ENCODE data around the gene ARF4.
"Not testable (repeated sequence)": the region's sequence is repeated elsewhere in the genome, so short reads cannot be mapped to it uniquely, and the experiment has no call there.

ARF4 gene

DNA sequence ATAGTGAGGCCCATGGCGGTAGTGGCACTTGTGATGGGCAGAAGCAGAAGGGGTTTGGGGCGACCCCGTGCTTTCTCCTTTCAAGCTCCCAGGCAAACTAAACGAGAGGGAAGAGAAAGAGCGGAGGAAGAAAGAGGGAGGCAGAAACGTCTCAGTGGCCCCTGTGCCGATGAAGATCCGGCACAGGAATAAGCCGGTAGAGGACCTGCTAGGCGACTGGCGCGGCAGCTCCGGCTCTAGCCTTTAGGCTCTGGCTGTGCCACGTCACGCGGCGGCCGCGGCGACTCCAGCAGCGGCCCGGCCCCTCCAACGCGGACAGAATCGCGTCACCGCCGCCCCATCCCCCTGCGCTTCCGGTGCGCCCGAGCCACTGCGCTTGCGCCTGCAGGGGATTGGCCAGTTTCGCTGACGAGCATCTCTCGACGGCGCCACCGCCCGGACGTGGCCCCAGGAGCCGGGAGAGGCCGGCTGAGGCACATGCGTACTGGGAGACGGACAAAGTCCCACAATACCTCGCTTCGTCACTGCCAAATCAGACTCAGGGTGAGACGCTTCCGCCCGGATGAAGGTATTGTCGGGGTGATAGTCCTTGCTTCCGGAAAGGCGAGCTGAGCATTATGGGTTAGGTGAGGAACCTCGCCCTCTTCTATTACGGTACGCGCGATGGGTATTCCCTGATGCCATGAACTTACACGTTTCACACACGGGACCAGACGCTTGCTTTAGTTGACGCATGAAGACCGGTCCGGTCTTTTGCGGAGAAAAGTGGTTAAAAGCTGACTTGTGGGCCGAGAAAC, at the start of gene ARF4:
TSS of gene ARF4 (minus strand) at position 218 of the 797 bp plus-strand sequence. CDS start at position 14, 204 bp downstream.
- DNase-seq = peak; percentile 99

DNA sequence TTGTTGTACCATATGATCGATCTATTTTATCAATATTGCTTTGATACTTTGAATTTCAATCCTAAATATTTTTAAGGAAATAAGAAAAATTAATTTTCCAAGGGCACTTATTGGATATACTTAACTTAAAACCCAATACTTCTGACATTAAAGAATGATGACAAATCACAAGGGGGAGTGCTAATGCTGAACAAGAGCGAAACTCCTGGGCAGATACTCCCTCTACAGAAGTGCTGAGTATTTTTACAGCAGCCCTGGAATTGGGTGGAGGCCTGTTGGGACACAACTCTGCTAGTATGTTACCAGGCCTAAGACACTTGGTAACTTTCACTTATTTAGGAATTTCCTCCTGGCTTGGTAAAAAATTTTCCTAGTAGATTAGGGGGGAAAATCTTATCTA, 49.6 kb upstream of the ARF4 start:
- peak; percentile 11 to 22 for DNase-seq

DNA sequence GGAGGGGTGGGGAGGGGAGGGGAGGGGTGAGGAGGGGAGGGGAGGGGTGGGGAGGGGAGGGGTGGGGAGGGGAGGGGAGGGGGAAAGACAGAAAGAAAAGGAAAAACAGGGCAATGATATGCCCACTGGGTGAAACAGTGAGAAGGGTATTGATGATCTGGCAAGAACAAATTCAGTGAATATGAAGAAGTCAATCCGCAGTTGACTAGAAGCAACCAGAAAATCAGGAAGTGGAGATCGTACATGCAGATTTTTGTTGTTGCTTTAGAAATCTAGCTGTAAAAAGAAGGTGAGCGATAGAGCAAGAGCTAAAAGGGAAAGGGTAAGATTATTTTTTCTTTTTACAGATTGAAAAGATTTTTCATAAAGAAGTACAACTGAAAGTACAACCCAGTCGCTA, 47.6 kb upstream of the ARF4 start:
- no peak for DNase-seq

DNA sequence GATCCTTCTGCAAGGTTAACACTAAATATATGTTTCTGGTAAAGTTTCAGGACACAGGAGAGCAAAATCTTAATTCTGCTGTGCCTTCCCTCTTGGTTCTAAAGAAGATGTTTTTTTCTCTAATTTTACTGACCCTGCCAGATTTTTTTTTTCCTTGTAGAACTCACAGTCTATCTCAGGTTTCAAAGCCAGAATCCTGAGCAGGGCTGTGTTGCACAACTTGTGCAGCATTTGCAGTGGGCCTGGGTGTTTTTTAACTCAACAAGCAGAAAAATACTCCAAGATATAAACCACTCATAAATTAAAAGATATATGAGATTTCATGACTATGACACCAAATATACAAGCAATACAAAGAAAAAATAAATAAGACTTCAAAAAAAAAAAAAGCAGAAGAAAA, 40.2 kb upstream of the ARF4 start:
- DNase-seq = no peak

DNA sequence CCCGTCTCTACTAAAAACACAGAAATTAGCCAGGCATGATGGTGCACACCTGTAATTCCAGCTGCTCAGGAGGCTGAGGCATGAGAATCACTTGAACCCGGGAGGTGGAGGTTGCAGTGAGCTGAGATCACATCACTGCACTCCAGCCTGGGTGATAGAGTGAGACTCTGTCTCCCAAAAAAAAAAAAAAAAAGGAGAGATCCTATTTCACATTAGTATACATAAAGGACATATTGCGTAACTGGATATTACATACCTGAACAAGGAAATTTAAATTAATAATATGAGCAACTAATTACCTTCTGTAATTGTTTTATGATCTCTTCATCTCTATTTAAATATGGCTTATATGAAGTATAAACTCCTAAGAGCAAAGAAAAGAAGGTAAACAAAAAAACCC, 37.1 kb upstream of the ARF4 start:
- not testable (repeated sequence) for DNase-seq

DNA sequence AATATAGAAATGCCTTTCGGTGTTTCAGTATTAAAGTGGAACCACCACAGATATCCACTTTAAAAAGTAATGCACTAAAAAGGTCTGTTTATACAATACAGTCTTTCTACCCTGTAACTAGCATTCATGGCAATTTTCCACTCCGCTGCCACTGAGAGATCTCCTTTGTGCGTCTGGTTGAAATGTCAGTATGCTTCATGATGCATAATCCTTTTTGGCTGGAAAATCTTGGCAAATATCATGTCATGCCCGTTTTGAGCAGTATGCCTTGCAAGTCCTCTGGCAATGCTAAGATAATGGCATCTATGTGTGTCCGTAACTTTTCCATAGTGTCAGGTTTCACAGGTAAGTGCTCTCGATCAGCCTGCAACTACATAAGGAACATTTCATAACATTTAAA, 30.8 kb upstream of the ARF4 start:
- DNase-seq = no peak

DNA sequence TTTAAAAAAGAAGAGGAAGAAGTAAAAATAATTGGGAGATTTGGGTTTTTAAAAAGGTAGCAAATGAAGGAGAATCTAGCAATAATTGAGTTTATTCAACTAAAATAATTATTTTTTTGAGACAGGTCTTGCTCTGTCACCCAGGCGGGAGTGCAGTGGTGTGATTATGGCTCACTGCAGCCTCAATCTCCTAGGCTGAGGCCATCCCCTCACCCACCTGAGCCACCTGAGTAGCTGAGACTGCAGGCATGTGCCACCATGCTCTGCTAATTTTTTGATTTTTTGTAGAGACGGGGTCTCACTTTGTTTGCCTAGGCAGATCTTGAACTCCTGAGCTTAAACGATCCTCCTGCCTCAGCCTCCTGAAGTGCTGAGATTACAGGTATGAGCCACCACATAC, 27.7 kb upstream of the ARF4 start:
- DNase-seq = no peak

DNA sequence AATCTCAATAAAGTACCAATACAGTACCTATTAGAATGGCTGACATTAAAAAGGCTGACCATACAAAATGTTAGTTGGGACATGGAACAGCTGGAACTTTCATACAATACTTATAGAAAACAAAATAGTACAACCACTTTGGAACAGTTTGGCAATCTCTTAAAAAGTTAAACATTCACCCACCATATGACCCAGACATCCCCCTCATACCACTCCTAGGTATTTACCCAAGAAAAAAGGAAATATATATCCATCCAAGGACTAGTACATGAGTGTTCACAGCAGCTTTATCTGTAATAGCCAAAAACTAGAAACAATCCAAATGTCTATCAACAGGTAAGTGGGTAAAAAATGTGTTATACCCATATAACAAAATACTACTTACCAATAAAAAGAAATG, 25.2 kb upstream of the ARF4 start:
- no peak for DNase-seq

DNA sequence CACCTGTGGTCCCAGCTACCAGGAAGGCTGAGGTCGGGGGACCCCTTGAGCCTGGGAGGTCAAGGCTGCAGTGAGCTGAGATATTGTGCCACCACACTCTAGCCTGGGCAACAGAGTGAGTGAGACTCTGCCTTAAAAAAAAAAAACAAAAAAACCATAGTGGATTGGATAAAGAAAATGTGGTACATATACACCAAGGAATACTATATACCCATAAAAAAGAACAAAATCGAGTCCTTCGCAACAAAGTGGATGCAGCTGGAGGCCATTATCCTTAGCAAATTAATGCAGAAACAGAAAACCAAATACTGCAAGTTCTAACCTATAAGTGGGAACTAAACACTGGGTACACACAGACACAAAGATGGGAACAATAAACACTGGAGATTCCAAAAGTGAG, 20.6 kb upstream of the ARF4 start:
- DNase-seq = no peak

DNA sequence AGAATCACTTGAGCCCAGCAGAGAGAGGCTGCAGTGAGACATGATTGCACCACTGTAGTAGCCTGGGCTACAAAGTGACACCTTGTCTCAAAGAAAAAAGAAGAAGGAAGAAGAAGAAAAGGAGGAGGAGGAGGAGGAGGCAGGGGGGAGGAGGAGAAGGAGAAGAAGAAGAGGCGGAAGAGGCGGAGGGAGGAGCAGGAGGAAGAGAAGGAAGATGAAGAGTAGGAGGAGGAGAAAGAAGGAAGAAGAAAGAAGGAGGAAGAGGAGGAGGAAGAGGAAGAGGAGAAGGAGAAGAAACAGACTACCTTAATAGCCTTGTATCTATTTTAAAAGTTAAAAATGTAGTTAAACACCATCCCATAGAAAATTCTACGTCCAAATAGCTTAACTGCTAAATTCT, 19.1 kb upstream of the ARF4 start:
- DNase-seq = no peak

DNA sequence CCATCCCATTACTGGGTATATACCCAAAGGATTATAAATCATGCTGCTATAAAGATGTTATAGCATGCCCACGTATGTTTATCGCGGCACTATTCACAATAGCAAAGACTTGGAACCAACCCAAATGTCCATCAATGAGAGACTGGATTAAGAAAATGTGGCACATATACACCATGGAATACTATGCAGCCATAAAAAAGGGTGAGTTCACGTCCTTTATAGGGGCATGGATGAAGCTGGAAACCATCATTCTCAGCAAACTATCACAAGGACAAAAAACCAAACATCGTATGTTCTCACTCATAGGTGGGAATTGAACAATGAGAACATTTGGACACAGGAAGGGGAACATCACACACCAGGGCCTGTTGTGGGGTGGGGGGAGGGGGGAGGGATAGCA, 14.7 kb upstream of the ARF4 start:
- DNase-seq = not testable (repeated sequence)

DNA sequence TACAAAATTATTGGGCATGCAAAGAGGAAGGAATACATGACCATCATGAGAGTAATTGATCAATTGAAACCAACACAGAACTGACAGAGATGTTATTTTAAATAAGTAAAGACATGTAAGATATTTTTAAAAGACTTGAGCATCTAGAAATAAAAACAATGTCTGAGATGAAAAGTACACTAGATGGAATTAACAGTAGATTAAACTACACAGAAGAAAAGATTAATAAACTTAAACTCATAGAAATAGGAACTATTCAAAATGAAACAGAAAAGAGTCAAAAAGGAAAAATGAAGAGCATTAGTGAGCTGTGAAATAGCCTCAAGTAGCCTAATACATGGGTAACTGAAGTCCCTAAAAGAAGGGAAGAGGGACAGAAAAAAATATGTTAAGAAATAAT, 8.5 kb upstream of the ARF4 start:
- no peak for DNase-seq

DNA sequence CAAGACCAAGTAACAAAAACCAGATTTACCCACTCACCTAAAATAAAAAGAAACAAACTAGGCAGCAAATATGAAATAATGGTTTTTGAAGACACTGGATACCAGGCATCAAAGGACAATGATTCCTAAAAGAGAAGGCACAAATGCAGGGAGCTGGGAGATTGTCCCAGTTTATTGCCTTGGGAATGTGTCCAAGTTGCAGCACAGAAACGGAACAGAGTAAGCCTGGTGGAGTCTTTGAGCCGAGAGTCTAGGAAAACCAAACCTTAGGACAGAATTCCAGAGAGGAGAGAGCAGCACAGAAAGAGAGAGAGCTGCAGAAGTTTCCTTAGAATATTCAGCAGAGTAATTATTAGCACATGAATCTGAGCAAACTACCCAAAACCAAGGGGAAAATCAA, 7.8 kb upstream of the ARF4 start:
- no peak for DNase-seq

DNA sequence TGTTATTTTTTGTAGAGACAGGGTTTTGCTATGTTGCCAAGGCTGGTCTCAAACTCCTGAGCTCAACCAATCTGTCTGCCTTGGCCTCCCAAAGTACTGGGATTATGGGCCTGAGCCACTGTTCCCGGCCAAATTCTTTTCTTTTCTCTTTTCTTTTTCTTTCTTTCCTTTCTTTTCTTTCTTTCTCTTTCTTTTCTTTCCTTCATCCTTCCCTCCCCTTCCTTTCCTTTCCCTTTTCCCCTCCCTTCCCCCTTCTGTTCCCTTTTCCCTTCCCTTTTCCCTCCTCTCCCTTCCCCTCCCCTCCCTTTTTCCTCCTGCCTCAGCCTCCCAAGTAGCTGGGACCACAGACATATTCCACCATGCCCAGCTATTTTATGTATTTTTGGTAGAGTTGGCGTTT, 3.1 kb upstream of the ARF4 start:
- DNase-seq = no peak

DNA sequence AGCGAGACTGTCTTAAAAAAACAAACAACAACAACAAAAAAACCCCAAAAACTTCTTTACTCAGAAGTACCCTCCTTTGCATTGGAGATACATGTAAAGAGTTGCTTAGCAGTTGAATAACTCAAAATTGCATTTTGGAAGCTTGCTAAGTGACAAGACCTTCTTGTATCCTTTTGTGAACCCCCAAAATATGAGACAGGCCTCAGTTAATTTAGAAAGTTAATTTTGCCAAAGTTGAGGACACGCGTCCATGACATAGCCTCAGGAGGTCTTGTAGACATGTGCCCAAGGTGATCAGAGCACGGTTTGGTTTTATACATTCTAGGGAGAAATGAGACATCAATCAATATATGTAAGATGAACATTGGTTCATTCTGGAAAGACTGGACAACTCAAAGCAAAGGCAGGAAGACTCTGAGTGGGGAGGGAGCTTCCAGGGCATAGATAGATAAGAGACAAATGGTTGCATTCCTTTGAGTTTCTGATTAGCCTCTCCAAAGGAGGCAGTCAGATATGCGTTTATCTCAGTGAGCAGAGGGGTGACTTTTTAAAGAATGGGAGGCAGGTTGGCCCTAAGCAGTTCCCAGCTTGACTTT, 1.7 kb upstream of the ARF4 start:
- DNase-seq = peak in 1 of 2 experiments; percentile 31

DNA sequence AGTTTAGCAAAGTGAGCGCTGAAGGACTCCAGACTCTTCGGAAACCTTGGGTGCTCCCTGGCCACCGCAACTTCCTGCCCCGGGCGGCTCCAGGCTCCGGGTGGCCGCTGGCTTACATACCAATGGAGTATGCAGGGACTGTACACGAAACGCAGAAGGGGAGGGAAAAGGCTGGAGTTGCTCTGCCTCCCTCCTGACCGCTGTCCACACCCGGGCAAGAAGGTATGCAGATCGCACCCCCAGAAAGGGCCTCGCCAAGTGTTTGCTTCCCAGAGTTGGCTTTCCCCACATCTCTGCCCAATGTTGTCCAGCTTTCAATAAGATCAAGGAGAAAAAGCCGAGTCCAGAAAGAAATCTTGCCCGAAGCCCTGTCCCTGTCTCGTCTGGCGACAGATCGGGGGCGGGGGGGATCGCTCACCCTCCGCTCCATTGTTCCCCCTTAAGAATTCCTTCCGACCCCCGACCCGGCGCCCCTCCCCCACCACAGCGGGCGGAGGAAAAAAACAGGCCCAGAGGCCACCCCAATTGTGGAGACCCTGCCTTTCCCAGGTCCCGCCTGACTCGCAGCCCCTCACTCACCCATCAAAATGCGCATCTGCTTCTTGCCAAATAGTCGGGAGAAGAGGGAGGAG, 533 bp downstream of the ARF4 start:
- peak; percentile 79 to 86 for DNase-seq

DNA sequence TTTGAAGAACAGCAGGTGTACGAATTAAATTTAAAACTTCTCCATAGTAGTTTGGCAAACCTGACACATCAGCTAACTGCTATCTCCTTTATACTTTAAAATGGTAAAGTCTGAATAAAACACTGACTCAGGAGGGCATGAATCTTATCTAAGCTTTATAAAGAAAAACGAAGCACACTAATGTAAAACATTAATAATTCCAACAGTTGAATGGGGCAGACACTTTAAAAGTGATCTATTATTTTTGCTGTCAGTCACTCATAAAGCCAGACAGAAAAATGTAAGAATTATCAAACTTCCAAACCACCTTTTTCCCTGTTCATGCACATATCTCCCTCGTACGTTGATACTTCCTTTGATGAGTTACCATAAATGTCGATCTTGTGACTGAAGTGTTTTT, 2.6 kb downstream of the ARF4 start:
- no peak for DNase-seq

DNA sequence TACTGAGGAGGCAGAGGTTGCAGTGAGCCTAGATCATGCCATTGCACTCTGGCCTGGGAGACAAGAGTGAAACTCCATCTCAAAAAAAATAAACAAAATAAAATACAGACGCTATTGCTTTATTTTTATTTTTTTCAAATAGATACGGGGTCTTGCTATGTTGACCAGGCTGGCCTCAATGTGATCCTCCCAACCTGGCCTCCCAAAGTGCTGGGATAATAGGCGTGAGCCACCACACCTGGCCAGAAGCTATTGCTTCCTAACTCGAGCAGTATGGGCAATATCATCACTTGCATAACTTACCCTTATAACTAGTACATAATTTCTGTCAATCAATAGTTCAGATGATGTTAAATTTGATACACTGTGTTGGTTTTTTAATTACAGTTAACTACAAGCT, 3.0 kb downstream of the ARF4 start:
- DNase-seq = no peak

DNA sequence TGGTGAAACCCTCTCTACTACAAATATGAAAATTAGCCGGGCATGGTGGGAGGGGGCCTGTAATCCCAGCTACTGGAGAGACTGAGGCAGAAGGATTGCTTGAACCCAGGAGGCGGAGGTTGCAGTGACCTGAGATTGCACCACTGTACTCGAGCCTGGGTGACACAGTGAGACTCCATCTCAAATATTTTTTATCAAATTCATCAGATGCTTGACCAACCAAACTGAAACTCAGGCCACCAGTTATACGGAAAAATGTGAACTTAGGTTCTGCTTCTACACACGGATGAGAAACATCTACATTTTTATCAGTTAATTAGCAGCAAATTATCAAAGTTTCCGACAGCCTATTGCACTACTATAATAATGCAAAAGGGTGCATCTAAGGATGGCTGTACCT, 4.8 kb downstream of the ARF4 start:
- DNase-seq = no peak

DNA sequence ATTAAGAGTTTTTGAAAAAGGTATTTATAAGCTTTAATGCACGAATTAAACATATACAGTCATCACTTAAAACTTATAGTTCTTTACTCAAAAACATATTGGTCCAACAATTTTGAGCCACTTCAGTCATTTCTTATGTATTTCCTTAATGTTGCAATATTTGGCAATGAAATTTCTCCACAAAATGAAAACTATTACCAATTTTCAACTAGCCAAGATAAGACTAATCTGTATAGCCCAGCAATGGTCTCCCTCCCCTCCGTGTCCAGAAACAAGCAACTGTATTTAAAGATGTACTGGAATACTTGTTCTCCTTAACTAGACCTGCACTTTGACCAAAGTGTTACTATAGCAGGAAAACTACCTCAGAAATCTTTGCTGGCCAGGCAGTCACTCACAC, 9.2 kb downstream of the ARF4 start:
- no peak for DNase-seq

DNA sequence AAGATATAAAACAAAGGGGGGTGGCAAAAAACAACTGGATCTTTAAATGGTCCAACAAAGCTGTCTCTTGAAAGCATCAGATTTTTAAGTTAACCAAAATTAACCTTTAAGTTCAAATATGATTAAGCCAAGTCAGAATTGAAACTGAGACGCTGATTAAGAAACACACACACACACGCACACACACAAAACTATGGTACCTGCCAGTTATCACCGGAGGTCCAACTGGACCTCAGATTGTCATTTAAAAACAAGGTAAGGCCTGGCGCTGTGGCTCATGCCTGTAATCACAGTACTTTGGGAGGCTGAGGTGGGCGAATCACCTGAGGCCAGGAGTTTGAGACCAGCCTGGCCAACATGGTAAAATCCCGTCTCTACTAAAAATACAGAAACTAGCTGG, 10.4 kb downstream of the ARF4 start:
- no peak for DNase-seq

DNA sequence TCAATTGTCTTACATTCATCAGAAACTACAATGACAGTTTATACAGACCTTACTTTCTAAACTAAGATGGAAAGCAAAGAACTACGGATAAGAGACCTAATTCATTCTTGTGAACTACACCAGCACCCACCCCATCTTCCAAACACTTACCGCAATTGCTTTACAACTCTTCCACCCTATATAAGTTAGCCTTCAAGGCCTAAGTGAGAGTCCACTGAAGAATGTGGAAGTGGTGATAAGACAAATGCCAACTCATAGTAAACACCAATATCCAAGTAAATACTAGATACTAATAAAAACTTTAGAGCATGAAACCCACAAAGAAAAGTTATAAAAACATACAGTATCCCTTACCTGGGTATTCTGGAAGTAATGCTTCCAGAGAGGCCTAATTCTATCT, 13.6 kb downstream of the ARF4 start:
- DNase-seq = no peak

DNA sequence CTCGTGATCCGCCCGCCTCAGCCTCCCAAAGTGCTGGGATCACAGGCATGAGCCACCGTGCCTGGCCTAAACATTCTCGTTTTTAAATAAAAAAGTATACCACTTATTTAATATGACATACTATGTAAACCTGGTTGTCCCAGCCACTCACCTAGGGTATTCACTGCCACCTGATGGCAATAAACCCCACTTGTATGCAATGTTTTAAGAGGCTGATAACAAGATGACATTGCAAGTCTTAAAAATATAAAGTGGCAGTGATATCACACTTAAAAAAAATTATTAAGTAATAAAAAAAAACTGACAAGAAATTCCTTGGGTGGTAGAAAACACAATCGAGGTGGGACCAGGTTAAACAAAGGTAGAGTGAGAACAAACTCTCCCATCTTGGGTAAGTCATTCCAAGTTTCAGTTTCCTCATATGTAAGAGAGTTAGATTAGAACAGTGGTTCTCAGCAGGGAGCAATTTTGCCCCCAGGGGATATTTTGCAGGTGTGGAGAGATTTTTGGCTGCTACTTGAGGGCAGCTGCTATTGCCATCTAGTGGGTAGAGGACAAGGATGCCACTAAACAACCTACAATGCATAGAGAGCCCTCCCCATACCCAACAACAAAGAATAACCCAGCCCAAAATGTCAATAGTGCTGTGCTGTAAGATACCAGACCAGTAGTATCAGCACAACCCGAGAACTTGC, 14.5 kb downstream of the ARF4 start:
- peak in 1 of 2 experiments; percentile 24 for DNase-seq

DNA sequence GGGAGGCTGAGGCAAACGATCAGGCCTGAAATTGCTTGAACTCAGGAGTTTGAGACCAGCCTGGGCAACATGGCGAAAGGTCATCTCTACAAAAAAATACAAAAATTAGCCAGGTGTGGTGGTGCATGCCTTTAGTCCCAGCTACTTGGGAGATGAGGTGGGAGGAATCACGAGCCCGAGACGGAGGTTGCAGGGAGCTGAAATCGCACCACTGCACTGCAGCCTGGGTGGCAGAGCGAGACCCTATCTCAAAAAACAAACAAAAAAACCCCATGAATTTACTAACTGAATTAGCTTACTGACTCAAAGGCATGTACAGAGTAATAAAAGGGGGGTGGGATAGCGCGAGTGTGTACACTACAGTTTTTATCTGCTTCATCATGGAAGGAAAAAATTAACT, 19.3 kb downstream of the ARF4 start:
- DNase-seq = no peak

All from Kasumi-1 (cell line).